Activated T-cell treated with anti-CD3 and anti-CD28 coated beads, Interleukin-2, amount 50 U/mL, for 24 hours (primary cell): ENCODE results near the gene EIF4E.
"Not testable (repeated sequence)": the region's sequence is repeated elsewhere in the genome, so short reads cannot be mapped to it uniquely, and the experiment has no call there.

Source experiments
- DNase-seq: peaks from one replicate; pipeline ENCODE4 v3.0.0-alpha.2; 2020
- H3K27ac Mint-ChIP-seq: 2 replicates; pipeline ENCODE4 v1.8.0; 2020; ENCODE audit warnings: mild to moderate bottlenecking, mixed read lengths
- H3K27me3 Mint-ChIP-seq: 2 replicates; pipeline ENCODE4 v1.8.0; 2020; ENCODE audit warnings: mixed read lengths
- H3K36me3 Mint-ChIP-seq: 2 replicates; pipeline ENCODE4 v1.8.0; 2020; ENCODE audit warnings: low read depth, mixed read lengths
- H3K4me1 Mint-ChIP-seq: 2 replicates; pipeline ENCODE4 v1.8.0; 2020; ENCODE audit warnings: low read depth, mixed read lengths
- H3K4me3 Mint-ChIP-seq: 2 replicates; pipeline ENCODE4 v1.8.0; 2020; ENCODE audit warnings: mild to moderate bottlenecking, moderate library complexity, mixed read lengths
- H3K9me3 Mint-ChIP-seq: 2 replicates; pipeline ENCODE4 v1.8.0; 2020; ENCODE audit warnings: mixed read lengths

EIF4E gene

GRCh38 chr4:98909646-98910401 lies 19.1 kb downstream of the EIF4E start:
- no peaks in the 10 kb centered on the region for H3K9me3 Mint-ChIP-seq
- no peak overlapping the region for H3K4me3 Mint-ChIP-seq
- H3K36me3 Mint-ChIP-seq, result peaks cover 75% of the 10 kb centered on the region
- no peaks in the 10 kb centered on the region for H3K27me3 Mint-ChIP-seq
- no peak for DNase-seq
- H3K4me1 Mint-ChIP-seq, result peaks cover 68% of the 10 kb centered on the region
- H3K27ac Mint-ChIP-seq, result peak overlapping the region; percentile 62

GRCh38 chr4:98908703-98909262 lies 20.1 kb downstream of the EIF4E start:
- DNase-seq, result no peak
- Mint-ChIP-seq H3K36me3 (peaks cover 77% of the 10 kb centered on the region), H3K27me3 (no peaks in the 10 kb centered on the region), H3K4me1 (peaks cover 69% of the 10 kb centered on the region), H3K27ac (no peak overlapping the region), H3K4me3 (no peak overlapping the region), H3K9me3 (no peaks in the 10 kb centered on the region)

- H3K9me3 Mint-ChIP-seq, result no peaks in the 10 kb centered on the region
- H3K27ac Mint-ChIP-seq, result no peak overlapping the region
- DNase-seq, result no peak
- H3K4me3 Mint-ChIP-seq, result no peak overlapping the region
- H3K4me1 Mint-ChIP-seq, result peaks cover 70% of the 10 kb centered on the region
- H3K36me3 Mint-ChIP-seq, result peaks cover 80% of the 10 kb centered on the region
- H3K27me3 Mint-ChIP-seq, result no peaks in the 10 kb centered on the region
Measured at GRCh38 chr4:98908182-98908581, 20.8 kb downstream of the EIF4E start.

GRCh38 chr4:98905839-98906238 lies 23.1 kb downstream of the EIF4E start:
- H3K27me3 Mint-ChIP-seq, result no peaks in the 10 kb centered on the region
- H3K4me1 Mint-ChIP-seq, result peaks cover 79% of the 10 kb centered on the region
- peaks cover 91% of the 10 kb centered on the region for H3K36me3 Mint-ChIP-seq
- H3K9me3 Mint-ChIP-seq, result no peaks in the 10 kb centered on the region
- DNase-seq, result no peak
- H3K4me3 Mint-ChIP-seq, result no peak overlapping the region
- H3K27ac Mint-ChIP-seq, result peak overlapping the region; percentile 7

GRCh38 chr4:98905297-98905696 lies 23.6 kb downstream of the EIF4E start:
- H3K4me1 Mint-ChIP-seq, result peaks cover 79% of the 10 kb centered on the region
- peaks cover 92% of the 10 kb centered on the region for H3K36me3 Mint-ChIP-seq
- DNase-seq, result no peak
- peak overlapping the region; percentile 0 for H3K27ac Mint-ChIP-seq
- H3K27me3 Mint-ChIP-seq, result no peaks in the 10 kb centered on the region
- no peak overlapping the region for H3K4me3 Mint-ChIP-seq
- no peaks in the 10 kb centered on the region for H3K9me3 Mint-ChIP-seq

GRCh38 chr4:98903963-98904362 lies 25.0 kb downstream of the EIF4E start:
- Mint-ChIP-seq H3K27me3 (no peaks in the 10 kb centered on the region), H3K4me3 (no peak overlapping the region), H3K9me3 (no peaks in the 10 kb centered on the region), H3K27ac (no peak overlapping the region), H3K4me1 (peaks cover 73% of the 10 kb centered on the region), H3K36me3 (peaks cover 92% of the 10 kb centered on the region)
- no peak for DNase-seq

GRCh38 chr4:98903561-98903960 lies 25.4 kb downstream of the EIF4E start:
- no peak overlapping the region for H3K27ac Mint-ChIP-seq
- H3K36me3 Mint-ChIP-seq, result peaks cover 91% of the 10 kb centered on the region
- H3K27me3 Mint-ChIP-seq, result no peaks in the 10 kb centered on the region
- H3K9me3 Mint-ChIP-seq, result no peaks in the 10 kb centered on the region
- DNase-seq, result no peak
- H3K4me3 Mint-ChIP-seq, result no peak overlapping the region
- peaks cover 69% of the 10 kb centered on the region for H3K4me1 Mint-ChIP-seq

GRCh38 chr4:98899277-98899676 lies 29.7 kb downstream of the EIF4E start:
- peaks cover 92% of the 10 kb centered on the region for H3K36me3 Mint-ChIP-seq
- no peaks in the 10 kb centered on the region for H3K27me3 Mint-ChIP-seq

GRCh38 chr4:98891478-98892337 lies 37.2 kb downstream of the EIF4E start:
- Mint-ChIP-seq H3K9me3 (no peaks in the 10 kb centered on the region), H3K36me3 (peaks cover 95% of the 10 kb centered on the region), H3K4me3 (no peak overlapping the region), H3K27me3 (no peaks in the 10 kb centered on the region), H3K27ac (no peak overlapping the region), H3K4me1 (peaks cover 29% of the 10 kb centered on the region)
- no peak for DNase-seq

More at GRCh38 chr4:98899277-98899676, 29.7 kb downstream of the EIF4E start:
- no peak overlapping the region for H3K4me3 Mint-ChIP-seq
- DNase-seq, result no peak
- no peaks in the 10 kb centered on the region for H3K9me3 Mint-ChIP-seq
- no peak overlapping the region for H3K27ac Mint-ChIP-seq
- H3K4me1 Mint-ChIP-seq, result peaks cover 47% of the 10 kb centered on the region

- Mint-ChIP-seq H3K9me3 (no peaks in the 10 kb centered on the region), H3K27me3 (no peaks in the 10 kb centered on the region), H3K36me3 (peaks cover 97% of the 10 kb centered on the region), H3K4me1 (peaks cover 26% of the 10 kb centered on the region), H3K27ac (no peak overlapping the region), H3K4me3 (no peak overlapping the region)
- DNase-seq, result no peak
Measured at GRCh38 chr4:98890702-98891455, 38.1 kb downstream of the EIF4E start.

- Mint-ChIP-seq H3K27ac (no peak overlapping the region), H3K9me3 (no peaks in the 10 kb centered on the region), H3K36me3 (peaks cover 92% of the 10 kb centered on the region), H3K4me1 (peaks cover 15% of the 10 kb centered on the region), H3K27me3 (no peaks in the 10 kb centered on the region), H3K4me3 (no peak overlapping the region)
- no peak for DNase-seq
Measured at GRCh38 chr4:98887145-98887544, 41.8 kb downstream of the EIF4E start.

- not testable (repeated sequence) for H3K27ac Mint-ChIP-seq, DNase-seq, H3K27me3 Mint-ChIP-seq, H3K9me3 Mint-ChIP-seq, H3K4me3 Mint-ChIP-seq
- Mint-ChIP-seq H3K36me3 (peaks cover 91% of the 10 kb centered on the region), H3K4me1 (peaks cover 12% of the 10 kb centered on the region)
Measured at GRCh38 chr4:98886382-98886781, 42.6 kb downstream of the EIF4E start.

GRCh38 chr4:98880884-98881283 lies 48.0 kb downstream of the EIF4E start:
- H3K4me1 Mint-ChIP-seq, H3K27me3 Mint-ChIP-seq, DNase-seq, H3K9me3 Mint-ChIP-seq, H3K4me3 Mint-ChIP-seq, H3K27ac Mint-ChIP-seq: not testable (repeated sequence)
- H3K36me3 Mint-ChIP-seq, result peaks cover 78% of the 10 kb centered on the region

- Mint-ChIP-seq H3K9me3 (peaks cover under 1% of the 10 kb centered on the region), H3K4me3 (no peak overlapping the region), H3K27ac (peak overlapping the region; percentile 13), H3K36me3 (peaks cover 70% of the 10 kb centered on the region), H3K27me3 (no peaks in the 10 kb centered on the region), H3K4me1 (peaks cover 5% of the 10 kb centered on the region)
- no peak for DNase-seq
Measured at GRCh38 chr4:98879515-98879914, 49.4 kb downstream of the EIF4E start.
